Endothelial cell of umbilical vein (primary cell): Measurements from ENCODE around the gene CTNND2. TPM values are rescaled to one million over a fixed set of nuclear protein-coding genes. Genes with fewer than 3 reads are reported as not detected.

Source experiments
- BruUV-seq: library from RNA; stranded (reverse); fragments of 400-500 nt; replicated peaks from 2 replicates; lab custom pipeline; 2021; lab: Mats Ljungman, UMichigan
- CTCF ChIA-PET: fragments of 300-600, 350-600 bp; sonication (Branson Sonifier 250); formaldehyde crosslinking; loops from one replicate; lab custom pipeline; 2021; ENCODE audit warnings: antibody characterized with exemption, inconsistent platforms; lab: Charles Lee
- POLR2A ChIA-PET: fragments of 300-600, 350-600 bp; sonication (Branson Sonifier 250); formaldehyde crosslinking; loops from one replicate; lab custom pipeline; 2021; ENCODE audit warnings: antibody characterized with exemption, inconsistent platforms; lab: Charles Lee
- DNase-seq: peaks from one replicate; pipeline ENCODE4 v3.0.0-alpha.2; 2011; ENCODE audit warnings: low read depth, low spot score
- FAIRE-seq: peaks from 2 replicates; lab custom pipeline; 2011; peaks lifted over from hg19 to GRCh38; lab: Jason Lieb, UNC
- H2AFZ ChIP-seq: 2 replicates; pipeline ENCODE4 v1.6.0; 2012; ENCODE audit warnings: low read depth, low read length, control low read depth, inconsistent platforms
- H3K27ac ChIP-seq: 2 replicates; pipeline ENCODE4 v1.5.1; 2011; ENCODE audit warnings: low read depth, mild to moderate bottlenecking, control low read depth, low read length, moderate library complexity; ENCODE audit not compliant: insufficient read depth
- H3K27me3 ChIP-seq, 2 experiments: 2 replicates each; pipeline versions ENCODE4 v1.6.0 to v1.6.1; 2011; ENCODE audit warnings: low read length in 2 of 2, mixed read lengths in 1 of 2; ENCODE audit not compliant: control insufficient read depth in 2 of 2, insufficient read depth in 2 of 2
- H3K36me3 ChIP-seq, 2 experiments: 2 replicates in 1 of 2; 3 replicates in 1 of 2; pipeline ENCODE4 v1.5.1; 2011; ENCODE audit warnings: low read length in 2 of 2, mild to moderate bottlenecking in 1 of 2, moderate library complexity in 1 of 2; ENCODE audit not compliant: control insufficient read depth in 2 of 2, insufficient read depth in 2 of 2; ENCODE audit errors: extremely low read depth in 1 of 2
- H3K4me1 ChIP-seq: 3 replicates; pipeline ENCODE4 v1.5.1; 2011; ENCODE audit warnings: mild to moderate bottlenecking, low read length; ENCODE audit not compliant: control insufficient read depth, insufficient read depth; ENCODE audit errors: extremely low read depth
- H3K4me2 ChIP-seq: 2 replicates; pipeline ENCODE4 v1.6.1; 2011; ENCODE audit warnings: low read length, control low read depth, mixed read lengths; ENCODE audit not compliant: insufficient read depth
- H3K4me3 ChIP-seq, 3 experiments: fragments of 200-600 bp in 1 of 3; sonication (generic), shearing (Covaris generic) in 1 of 3; replicated peaks in 1 of 3; 2 replicates each; pipeline ENCODE4 v1.5.1; 2011 to 2016; ENCODE audit warnings: control low read depth in 3 of 3, low read length in 3 of 3, mild to moderate bottlenecking in 2 of 3, inconsistent platforms in 1 of 3, low read depth in 1 of 3, moderate library complexity in 1 of 3; ENCODE audit not compliant: insufficient read depth in 1 of 3
- H3K79me2 ChIP-seq: 2 replicates; pipeline ENCODE4 v1.6.0; 2012; ENCODE audit warnings: low read length, inconsistent platforms; ENCODE audit not compliant: control insufficient read depth, insufficient read depth
- H3K9ac ChIP-seq: replicated peaks from 2 replicates; pipeline ENCODE3; 2011; ENCODE audit warnings: low read length, control low read depth; ENCODE audit not compliant: insufficient read depth; ENCODE audit errors: extremely low read depth
- H3K9me1 ChIP-seq: replicated peaks from 3 replicates; pipeline ENCODE4 v1.6.0; 2011; ENCODE audit warnings: mild to moderate bottlenecking, low read length; ENCODE audit not compliant: control insufficient read depth, insufficient read depth; ENCODE audit errors: extremely low read depth
- H3K9me3 ChIP-seq: replicated peaks from 2 replicates; pipeline ENCODE4 v1.5.1; 2012; ENCODE audit warnings: low read length, inconsistent platforms; ENCODE audit not compliant: control insufficient read depth, insufficient read depth
- H4K20me1 ChIP-seq: replicated peaks from 2 replicates; pipeline ENCODE3; 2011; ENCODE audit warnings: mild to moderate bottlenecking, low read length; ENCODE audit not compliant: control insufficient read depth, insufficient read depth; ENCODE audit errors: extremely low read depth
- FOS ChIP-seq: IDR thresholded peaks from 2 replicates; pipeline ENCODE4 v1.6.1; 2011; ENCODE audit warnings: mild to moderate bottlenecking, low read length, moderate library complexity, borderline replicate concordance; ENCODE audit not compliant: insufficient read depth
- GATA2 ChIP-seq: IDR thresholded peaks from 2 replicates; pipeline ENCODE4 v1.7.0; 2011; ENCODE audit warnings: low read depth, mild to moderate bottlenecking, moderate library complexity, mixed read lengths, low read length; ENCODE audit not compliant: insufficient read length, insufficient read depth
- MYC ChIP-seq: IDR thresholded peaks from one replicate; pipeline ENCODE4 v1.6.1; 2011; ENCODE audit warnings: mild to moderate bottlenecking, low read depth, low read length
- POLR2A ChIP-seq: IDR thresholded peaks from 2 replicates; pipeline ENCODE4 v1.6.1; 2012; ENCODE audit warnings: low read depth, mild to moderate bottlenecking, control low read depth, low read length
- POLR2AphosphoS5 ChIP-seq: IDR thresholded peaks from 2 replicates; pipeline ENCODE4 v1.6.1; 2012; ENCODE audit warnings: low read depth, mild to moderate bottlenecking, control low read depth, low read length, moderate library complexity; ENCODE audit not compliant: insufficient read depth
- dilution Hi-C: fragments of 300-500 bp; cut with MboI; formaldehyde crosslinking; loops from one replicate; pipeline ENCODE4 v1.15.0; 2019; ENCODE audit warnings: low sequenced_read_pairs; ENCODE audit not compliant: extremely low pct_ligation_motif_present
- intact Hi-C: fragments of 100-400 bp; cut with micrococcal nuclease; formaldehyde crosslinking; loops from one replicate; pipeline ENCODE4 v1.10.0; 2022
- polyA plus RNA-seq, 4 experiments: library from polyadenylated mRNA; depleted of rRNA in 3 of 4; stranded (reverse) in 3 of 4; unstranded in 1 of 4; fragments of >200 nt; gene quantifications; 2 replicates each; pipeline versions ENCODE4 v1.2.1 to v1.2.3, GENCODE V29; 2011 to 2012; ENCODE audit warnings: missing spikeins in 1 of 4
- total RNA-seq: library from RNA; stranded (reverse); gene quantifications from 2 replicates; pipeline ENCODE4 v1.2.3, GENCODE V29; 2021
- TF ChIP-seq, protein P1 (sequence below), 2 donors: IDR thresholded peaks; 1 replicate in 1 of 2; 2 replicates in 1 of 2; pipeline ENCODE4 v1.5.1; 2011; ENCODE audit warnings: low read length in 2 of 2, mild to moderate bottlenecking in 2 of 2, moderate library complexity in 2 of 2, control low read depth in 1 of 2, inconsistent platforms in 1 of 2, low read depth in 1 of 2; ENCODE audit not compliant: insufficient read depth in 1 of 2; ENCODE audit errors: extremely low read depth in 1 of 2
- TF ChIP-seq, protein P2 (sequence below): IDR thresholded peaks from 2 replicates; pipeline ENCODE4 v1.6.1; 2011; ENCODE audit not compliant: insufficient read depth, insufficient read length

Gene CTNND2
- total and polyA plus RNA-seq, 2 donors (not counting 3 experiments of a cell fraction or from before 2014, with no cell fraction given), result not detected

DNA sequence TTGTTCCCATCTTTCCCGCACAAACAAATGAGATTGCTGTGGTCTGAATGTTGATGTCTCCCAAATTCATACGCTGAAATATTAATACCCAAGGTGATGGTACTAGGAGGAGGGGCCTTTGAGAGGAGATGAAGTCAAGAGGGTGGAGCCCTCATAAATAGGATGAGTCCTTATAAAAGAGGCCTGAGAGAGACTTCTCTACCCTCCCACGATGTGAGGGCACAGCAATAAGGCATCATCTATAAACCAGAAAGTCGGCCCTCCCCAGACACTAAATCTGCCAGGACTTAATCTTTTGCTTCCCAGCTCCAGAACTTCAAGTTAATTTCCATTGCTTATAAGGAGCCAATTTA lies 170.4 kb downstream of the CTNND2 start:
- no peaks in the 10 kb centered on the region for H3K79me2 ChIP-seq
- dilution Hi-C loops (no loop called here), intact Hi-C loops (no loop called here)
- no peak overlapping the region for H2AFZ ChIP-seq
- H3K4me2 ChIP-seq, result no peak overlapping the region
- H3K9ac ChIP-seq, result no peak overlapping the region
- FAIRE-seq (no peak), DNase-seq (no peak)
- H3K4me3 ChIP-seq, result no peak overlapping the region
- H3K27ac ChIP-seq, result no peak overlapping the region
- ChIA-PET POLR2A (no interaction called here), CTCF (no interaction called here)
- no peaks in the 10 kb centered on the region for H3K27me3 ChIP-seq
- peaks cover 6% of the 10 kb centered on the region for H3K9me3 ChIP-seq
- H3K9me1 ChIP-seq, result no peaks in the 10 kb centered on the region
- no peaks in the 10 kb centered on the region for H3K4me1 ChIP-seq
- no peaks in the 10 kb centered on the region for H4K20me1 ChIP-seq
- no TSS peak for BruUV-seq
- H3K36me3 ChIP-seq, result no peaks in the 10 kb centered on the region
- TF ChIP-seq, protein P1, sequence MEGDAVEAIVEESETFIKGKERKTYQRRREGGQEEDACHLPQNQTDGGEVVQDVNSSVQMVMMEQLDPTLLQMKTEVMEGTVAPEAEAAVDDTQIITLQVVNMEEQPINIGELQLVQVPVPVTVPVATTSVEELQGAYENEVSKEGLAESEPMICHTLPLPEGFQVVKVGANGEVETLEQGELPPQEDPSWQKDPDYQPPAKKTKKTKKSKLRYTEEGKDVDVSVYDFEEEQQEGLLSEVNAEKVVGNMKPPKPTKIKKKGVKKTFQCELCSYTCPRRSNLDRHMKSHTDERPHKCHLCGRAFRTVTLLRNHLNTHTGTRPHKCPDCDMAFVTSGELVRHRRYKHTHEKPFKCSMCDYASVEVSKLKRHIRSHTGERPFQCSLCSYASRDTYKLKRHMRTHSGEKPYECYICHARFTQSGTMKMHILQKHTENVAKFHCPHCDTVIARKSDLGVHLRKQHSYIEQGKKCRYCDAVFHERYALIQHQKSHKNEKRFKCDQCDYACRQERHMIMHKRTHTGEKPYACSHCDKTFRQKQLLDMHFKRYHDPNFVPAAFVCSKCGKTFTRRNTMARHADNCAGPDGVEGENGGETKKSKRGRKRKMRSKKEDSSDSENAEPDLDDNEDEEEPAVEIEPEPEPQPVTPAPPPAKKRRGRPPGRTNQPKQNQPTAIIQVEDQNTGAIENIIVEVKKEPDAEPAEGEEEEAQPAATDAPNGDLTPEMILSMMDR (IDR thresholded peaks at IDR 0.05; ENCODE audit: extremely low read depth in 1 of 2, insufficient read depth in 1 of 2, low read depth in 1 of 2, low read length in 2 of 2), result no peak
- TF ChIP-seq MYC (no peak), GATA2 (no peak), POLR2AphosphoS5 (no peak), FOS (no peak), POLR2A (no peak)
- TF ChIP-seq, protein P2, sequence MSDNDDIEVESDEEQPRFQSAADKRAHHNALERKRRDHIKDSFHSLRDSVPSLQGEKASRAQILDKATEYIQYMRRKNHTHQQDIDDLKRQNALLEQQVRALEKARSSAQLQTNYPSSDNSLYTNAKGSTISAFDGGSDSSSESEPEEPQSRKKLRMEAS, result no peak
